Large intestine (tissue), 3 donors: Measurements from ENCODE around the gene HTR4. TPM values are rescaled to one million over a fixed set of nuclear protein-coding genes. Genes with fewer than 3 reads are reported as not detected.

Experiments used
- DNase-seq, 2 donors: peaks; one replicate each; pipeline versions ENCODE4 v3.0.0 to v3.0.0-alpha.2; 2013
- H3K27ac ChIP-seq: one replicate; pipeline ENCODE4 v1.5.1; 2013; ENCODE audit warnings: low read length
- H3K27me3 ChIP-seq: 2 replicates; pipeline ENCODE4 v1.6.1; 2013; ENCODE audit warnings: low read length; ENCODE audit not compliant: control insufficient read depth, insufficient read depth
- H3K36me3 ChIP-seq: 2 replicates; pipeline ENCODE4 v1.6.1; 2013; ENCODE audit warnings: low read length; ENCODE audit not compliant: control insufficient read depth, insufficient read depth
- H3K4me1 ChIP-seq: one replicate; pipeline ENCODE4 v1.6.1; 2013; ENCODE audit warnings: low read length; ENCODE audit not compliant: control insufficient read depth, insufficient read depth
- H3K4me3 ChIP-seq: one replicate; pipeline ENCODE4 v1.5.1; 2013; ENCODE audit warnings: low read length
- H3K9me3 ChIP-seq: one replicate; pipeline ENCODE4 v1.6.1; 2013; ENCODE audit warnings: mild to moderate bottlenecking, low read depth, low read length, moderate library complexity; ENCODE audit not compliant: control insufficient read depth
- WGBS: methylation state at CpG from one replicate; pipeline ENCODE4 v1.1.5; 2013; ENCODE audit warnings: low lambda C conversion rate; ENCODE audit not compliant: insufficient coverage; 5-methylcytosine and 5-hydroxymethylcytosine counted together
- polyA plus RNA-seq: library from polyadenylated mRNA; unstranded; fragments of 120-200 nt; gene quantifications from one replicate; pipeline ENCODE4 v1.2.1, GENCODE V29; 2013

Gene HTR4
- polyA plus RNA-seq, 1 donor, result 4.7 TPM

- Histone ChIP-seq H3K4me1 (peaks cover 14% of the 10 kb centered on the region), H3K9me3 (no peaks in the 10 kb centered on the region), H3K4me3 (no peak overlapping the region), H3K27me3 (no peaks in the 10 kb centered on the region), H3K36me3 (no peaks in the 10 kb centered on the region), H3K27ac (peak overlapping the region; percentile 47)
- DNase-seq, result peak in 1 of 2 donors; percentile 50
- no CpG with 5 or more reads among the region's 1 CpG for WGBS
Measured at GRCh38 chr5:148635321-148636083, 18.8 kb downstream of the HTR4 start.

DNA sequence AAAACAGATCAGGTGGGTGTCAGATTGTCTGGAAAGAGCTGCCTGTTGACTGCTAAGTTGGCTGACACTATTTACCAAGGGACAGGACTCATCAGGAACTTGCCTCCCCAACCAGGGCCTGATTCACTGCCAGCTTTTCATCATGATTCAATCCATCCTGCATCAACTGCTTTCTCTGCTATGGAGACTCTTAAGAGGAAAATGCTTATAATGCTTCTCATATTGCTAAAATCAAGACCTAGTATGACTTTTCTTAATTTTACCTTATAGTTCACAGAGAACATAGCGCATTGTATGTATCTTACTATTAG is 21.3 kb downstream of the HTR4 start:
- H3K4me3 ChIP-seq, result no peak overlapping the region
- no peaks in the 10 kb centered on the region for H3K27me3 ChIP-seq
- no peak overlapping the region for H3K27ac ChIP-seq
- H3K4me1 ChIP-seq, result peaks cover 14% of the 10 kb centered on the region
- DNase-seq, result no peak
- WGBS, result 100% methylated on average over 1 of the region's 1 CpG
- no peaks in the 10 kb centered on the region for H3K9me3 ChIP-seq
- H3K36me3 ChIP-seq, result no peaks in the 10 kb centered on the region

DNA sequence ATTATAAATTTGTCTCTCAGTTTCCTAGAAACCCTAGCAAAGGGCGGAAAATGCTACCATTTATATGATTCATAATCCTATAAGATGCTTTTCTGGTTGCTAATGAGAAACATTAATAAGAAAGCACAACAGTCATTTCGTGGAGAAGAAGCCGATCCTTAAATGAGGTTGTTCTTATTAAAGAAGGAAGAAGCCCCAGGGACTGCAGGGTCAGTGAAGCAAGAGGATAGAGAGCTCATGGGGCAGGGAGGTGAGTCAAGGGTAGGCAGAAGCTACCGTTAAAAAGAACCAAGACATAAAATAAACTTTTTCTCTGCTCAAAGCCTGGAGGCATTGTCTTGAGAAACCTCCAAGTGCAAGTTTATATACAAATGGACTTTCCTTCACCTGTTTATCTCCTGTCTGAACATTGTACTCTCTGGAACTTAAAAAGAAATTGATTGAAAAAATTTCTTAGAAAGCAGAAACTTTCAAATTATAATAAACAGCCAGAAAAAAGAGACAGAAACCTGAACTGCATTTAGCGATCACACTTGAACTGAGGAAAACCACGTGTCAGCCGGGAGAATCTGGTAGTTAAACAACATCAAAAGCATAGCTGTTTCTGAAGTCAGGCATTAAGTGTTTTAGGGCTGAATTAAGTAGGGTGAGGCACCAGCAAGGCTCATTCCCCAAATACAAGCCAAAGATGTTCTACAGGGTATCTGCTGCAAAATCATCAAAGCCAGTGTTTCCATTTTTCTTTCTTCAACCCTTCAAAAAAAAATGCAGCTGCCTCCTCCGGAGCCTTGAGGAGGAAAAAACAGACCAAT is 21.9 kb downstream of the HTR4 start:
- Histone ChIP-seq H3K4me1 (peaks cover 14% of the 10 kb centered on the region), H3K27me3 (no peaks in the 10 kb centered on the region), H3K27ac (no peak overlapping the region), H3K9me3 (no peaks in the 10 kb centered on the region), H3K4me3 (no peak overlapping the region), H3K36me3 (no peaks in the 10 kb centered on the region)
- 33% methylated on average over 6 of the region's 8 CpGs for WGBS
- DNase-seq, result peak in 1 of 2 donors; percentile 51

DNA sequence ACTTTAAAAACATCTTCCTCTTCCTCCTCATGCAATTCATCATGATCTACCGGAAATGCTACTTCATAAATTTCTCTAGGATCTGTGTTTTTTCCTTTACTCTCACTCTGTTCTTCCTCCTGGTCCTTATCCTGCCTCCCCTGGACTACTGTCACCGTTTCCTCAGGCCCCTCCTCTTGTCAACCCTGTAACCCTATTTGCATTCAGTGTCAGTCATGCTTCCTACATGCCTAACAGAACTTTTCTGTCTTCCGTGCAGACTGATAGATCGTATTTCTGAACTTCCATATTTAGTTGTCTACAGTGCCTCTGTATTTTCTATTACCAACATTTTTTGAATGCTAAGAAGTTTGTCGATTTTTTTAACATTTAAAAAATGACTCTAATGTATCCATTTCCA is 27.3 kb downstream of the HTR4 start:
- no peaks in the 10 kb centered on the region for H3K36me3 ChIP-seq
- no peak for DNase-seq
- H3K27ac ChIP-seq, result no peak overlapping the region
- WGBS, result 69% methylated on average over 4 of the region's 5 CpGs
- no peaks in the 10 kb centered on the region for H3K9me3 ChIP-seq
- peaks cover 25% of the 10 kb centered on the region for H3K4me1 ChIP-seq
- H3K27me3 ChIP-seq, result no peaks in the 10 kb centered on the region
- H3K4me3 ChIP-seq, result no peak overlapping the region

DNA sequence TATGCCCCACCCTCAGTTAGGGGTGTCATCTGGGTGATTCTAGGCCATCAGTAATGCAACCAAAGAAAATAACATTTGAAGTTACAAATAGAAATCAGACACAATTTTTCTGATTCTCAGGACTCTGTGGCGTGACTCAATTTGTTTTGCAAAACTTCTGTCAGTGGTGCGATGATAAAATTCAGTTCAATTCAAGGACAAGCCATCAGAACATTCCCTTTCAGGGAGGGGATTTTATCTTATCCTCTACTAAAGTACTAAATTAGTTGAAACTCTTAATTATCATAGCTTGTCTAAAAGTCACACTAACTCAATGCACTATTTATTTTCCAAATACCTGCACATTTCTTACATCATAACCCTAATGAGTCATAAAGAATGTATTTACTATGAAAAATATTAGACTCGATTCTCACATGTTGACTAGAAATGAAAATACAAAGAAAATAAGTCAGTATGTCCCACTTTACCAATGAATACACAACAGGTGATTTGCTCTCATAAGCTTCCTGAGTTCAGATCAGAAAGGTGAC is 28.2 kb downstream of the HTR4 start:
- 48% methylated on average over 2 of the region's 3 CpGs for WGBS
- Histone ChIP-seq H3K9me3 (no peaks in the 10 kb centered on the region), H3K4me3 (no peak overlapping the region)

GRCh38 chr5:148625250-148625649 is 29.1 kb downstream of the HTR4 start:
- Histone ChIP-seq H3K27me3 (no peaks in the 10 kb centered on the region), H3K36me3 (no peaks in the 10 kb centered on the region), H3K4me3 (no peak overlapping the region), H3K27ac (no peak overlapping the region), H3K4me1 (peaks cover 36% of the 10 kb centered on the region), H3K9me3 (no peaks in the 10 kb centered on the region)
- no CpG with 5 or more reads among the region's 2 CpGs for WGBS
- DNase-seq, result no peak

More for the DNA sequence above, 28.2 kb downstream of the HTR4 start:
- no peak overlapping the region for H3K27ac ChIP-seq
- DNase-seq, result no peak
- peaks cover 34% of the 10 kb centered on the region for H3K4me1 ChIP-seq
- H3K36me3 ChIP-seq, result no peaks in the 10 kb centered on the region
- no peaks in the 10 kb centered on the region for H3K27me3 ChIP-seq

DNA sequence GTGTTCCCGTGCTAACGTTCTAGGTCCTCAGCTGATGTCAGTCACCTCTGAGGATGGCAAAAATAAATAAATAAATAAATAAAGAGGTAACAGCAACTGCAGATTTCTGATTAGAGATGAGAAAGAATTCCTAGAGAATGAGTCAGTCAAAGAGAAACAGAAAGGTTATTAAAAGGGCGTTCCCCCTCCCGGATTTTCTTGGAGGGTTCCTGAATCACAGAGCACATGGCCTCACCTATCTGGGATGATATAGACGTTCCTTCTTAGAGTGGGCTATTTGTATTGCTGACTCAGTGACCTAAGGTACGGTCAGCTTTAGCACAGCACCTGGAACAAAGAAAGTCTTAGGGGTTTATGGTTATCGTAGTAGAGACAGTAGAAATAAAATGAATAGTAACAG is 30.6 kb downstream of the HTR4 start:
- peak; percentile 47 to 75 for DNase-seq
- H3K9me3 ChIP-seq, result no peaks in the 10 kb centered on the region
- H3K4me1 ChIP-seq, result peaks cover 36% of the 10 kb centered on the region
- H3K27ac ChIP-seq, result peak overlapping the region; percentile 59
- no CpG with 5 or more reads among the region's 7 CpGs for WGBS
- H3K27me3 ChIP-seq, result no peaks in the 10 kb centered on the region
- H3K36me3 ChIP-seq, result no peaks in the 10 kb centered on the region
- no peak overlapping the region for H3K4me3 ChIP-seq

- WGBS, result no CpG with 5 or more reads among the region's 2 CpGs
- Histone ChIP-seq H3K27me3 (no peaks in the 10 kb centered on the region), H3K4me1 (peaks cover 36% of the 10 kb centered on the region), H3K36me3 (no peaks in the 10 kb centered on the region), H3K4me3 (no peak overlapping the region), H3K9me3 (no peaks in the 10 kb centered on the region), H3K27ac (peak overlapping the region; percentile 59)
- DNase-seq, result peak in 1 of 2 donors; percentile 41
Measured at GRCh38 chr5:148623101-148623500, 31.2 kb downstream of the HTR4 start.

GRCh38 chr5:148620696-148621095 is 33.6 kb downstream of the HTR4 start:
- no peak for DNase-seq
- Histone ChIP-seq H3K27ac (no peak overlapping the region), H3K27me3 (no peaks in the 10 kb centered on the region), H3K36me3 (no peaks in the 10 kb centered on the region), H3K4me3 (no peak overlapping the region), H3K9me3 (no peaks in the 10 kb centered on the region), H3K4me1 (peaks cover 30% of the 10 kb centered on the region)
- 50% methylated on average over 2 of the region's 2 CpGs for WGBS

DNA sequence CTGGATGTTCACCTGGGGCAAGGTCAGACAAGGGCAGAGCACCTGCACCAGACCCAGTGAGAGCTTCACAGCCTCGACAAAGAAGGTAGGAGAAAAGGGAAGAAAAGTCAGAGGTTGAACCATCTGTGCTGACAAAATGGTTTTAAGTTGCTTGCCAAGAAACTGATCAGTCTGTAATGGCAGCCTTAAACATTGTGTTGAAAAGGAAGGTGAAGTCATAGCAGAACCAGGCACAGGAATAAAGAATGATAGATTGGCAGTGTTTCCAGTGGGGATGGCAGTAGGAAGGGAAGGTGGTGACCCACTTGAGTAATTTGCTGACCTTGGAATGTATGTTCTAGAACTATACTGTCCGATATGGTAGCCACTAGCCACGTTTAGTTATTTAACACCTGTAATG is 34.2 kb downstream of the HTR4 start:
- Histone ChIP-seq H3K4me3 (no peak overlapping the region), H3K4me1 (peaks cover 30% of the 10 kb centered on the region), H3K9me3 (no peaks in the 10 kb centered on the region), H3K27ac (no peak overlapping the region), H3K27me3 (no peaks in the 10 kb centered on the region), H3K36me3 (no peaks in the 10 kb centered on the region)
- no CpG with 5 or more reads among the region's 3 CpGs for WGBS
- no peak for DNase-seq
